ENCODE results near the gene TRPM1.

DNA sequence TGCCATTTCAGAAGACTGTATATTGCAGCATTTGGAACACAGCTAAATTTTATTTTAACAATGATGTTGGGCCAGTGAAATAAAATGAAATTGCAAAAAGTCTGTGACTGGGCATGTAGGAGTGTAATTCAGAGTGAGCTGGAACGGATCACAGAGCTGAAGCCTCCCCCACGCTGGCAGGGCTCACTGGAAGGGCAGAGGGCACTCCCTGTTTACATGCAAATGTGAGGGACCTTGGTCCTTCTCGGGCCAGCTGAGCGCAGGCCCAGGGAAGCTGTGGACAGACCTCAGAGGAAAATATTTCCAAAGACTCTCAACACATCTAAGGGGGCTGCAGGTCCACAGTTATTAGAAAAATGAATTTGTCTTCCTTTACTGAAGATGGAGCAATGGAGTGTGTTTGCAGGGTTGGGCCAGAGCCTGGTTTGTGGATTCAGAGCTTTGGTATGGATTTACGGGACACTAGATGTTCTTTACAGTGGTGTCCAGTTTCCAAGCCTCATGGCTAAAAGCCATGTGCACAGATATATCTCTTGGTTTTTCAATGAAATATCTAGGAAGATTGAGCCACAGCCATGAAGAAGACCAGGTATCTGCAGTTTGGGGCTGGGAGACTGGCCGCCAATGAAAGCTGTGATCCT is 32.0 kb downstream of the TRPM1 start:
- no peak for TF ChIP-seq POLR2A (IDR thresholded peaks at IDR 0.05; ENCODE audit: low read depth, low read length)
- TF ChIP-seq POLR2AphosphoS5 (IDR thresholded peaks at IDR 0.05; ENCODE audit: low read depth, low read length): no peak
